Activated CD8-positive, alpha-beta memory T cell treated with anti-CD3 and anti-CD28 coated beads for 24 hours (primary cell): ENCODE results near the gene RAE1.
A peak's percentile ranks its signal among the peaks of the same experiment; 100 is the strongest.

Experiments used
- DNase-seq: peaks from one replicate; pipeline ENCODE4 v3.0.0-alpha.2; 2020

Gene RAE1

GRCh38 chr20:57372581-57373350 lies 21.7 kb downstream of the RAE1 start:
- no peak for DNase-seq

- no peak for DNase-seq
Observed at GRCh38 chr20:57374343-57374930, 23.4 kb downstream of the RAE1 start.

- no peak for DNase-seq
Observed at GRCh38 chr20:57374931-57375651, 24.0 kb downstream of the RAE1 start.

- DNase-seq = no peak
Observed at GRCh38 chr20:57375652-57376230, 24.7 kb downstream of the RAE1 start.

GRCh38 chr20:57377350-57377749 lies 26.3 kb downstream of the RAE1 start:
- no peak for DNase-seq

GRCh38 chr20:57378107-57378506 lies 27.1 kb downstream of the RAE1 start:
- no peak for DNase-seq

GRCh38 chr20:57378646-57379262 lies 27.7 kb downstream of the RAE1 start:
- DNase-seq = no peak

- no peak for DNase-seq
Observed at GRCh38 chr20:57379263-57379647, 28.2 kb downstream of the RAE1 start.

- no peak for DNase-seq
Observed at GRCh38 chr20:57380081-57380750, 29.2 kb downstream of the RAE1 start.

GRCh38 chr20:57381596-57382503 lies 30.8 kb downstream of the RAE1 start:
- peak; percentile 94 for DNase-seq

GRCh38 chr20:57382516-57382915 lies 31.5 kb downstream of the RAE1 start:
- DNase-seq = no peak

- peak; percentile 52 for DNase-seq
Observed at GRCh38 chr20:57383447-57384347, 32.6 kb downstream of the RAE1 start.

GRCh38 chr20:57384486-57384885 lies 33.4 kb downstream of the RAE1 start:
- DNase-seq = peak; percentile 53

- no peak for DNase-seq
Observed at GRCh38 chr20:57384953-57385761, 34.1 kb downstream of the RAE1 start.

- DNase-seq = peak; percentile 47
Observed at GRCh38 chr20:57385940-57386339, 34.9 kb downstream of the RAE1 start.

- peak; percentile 42 for DNase-seq
Observed at GRCh38 chr20:57386762-57387161, 35.7 kb downstream of the RAE1 start.

- DNase-seq = no peak
Observed at GRCh38 chr20:57387463-57387862, 36.4 kb downstream of the RAE1 start.

- DNase-seq = no peak
Observed at GRCh38 chr20:57387945-57388371, 36.9 kb downstream of the RAE1 start.

GRCh38 chr20:57388953-57389694 lies 38.1 kb downstream of the RAE1 start:
- no peak for DNase-seq
